Measurements from ENCODE around the gene SPACDR.

- no peak for TF ChIP-seq SP1 (IDR thresholded peaks at IDR 0.05)
- TF ChIP-seq ZNF384 (IDR thresholded peaks at IDR 0.05): no peak
- no peak for TF ChIP-seq ARNT (IDR thresholded peaks at IDR 0.05)
- TF ChIP-seq FOXK2 (IDR thresholded peaks at IDR 0.05): no peak
- TF ChIP-seq BHLHE40 (IDR thresholded peaks at IDR 0.05; ENCODE audit: borderline replicate concordance): no peak
- TF ChIP-seq NFRKB (IDR thresholded peaks at IDR 0.05): no peak
- no peak for TF ChIP-seq PKNOX1 (IDR thresholded peaks at IDR 0.05)
- no peak for TF ChIP-seq HDGF (IDR thresholded peaks at IDR 0.05; ENCODE audit: borderline replicate concordance)
- no peak for TF ChIP-seq TARDBP (IDR thresholded peaks at IDR 0.05)
- TF ChIP-seq FOXM1 (IDR thresholded peaks at IDR 0.05; ENCODE audit: borderline replicate concordance): no peak
- TF ChIP-seq ELF4 (IDR thresholded peaks at IDR 0.05): no peak
- TF ChIP-seq FOXA1 (IDR thresholded peaks at IDR 0.05): no peak
These were observed 13.8 kb upstream of the SPACDR start for GRCh38 chr7:100477871-100478267.

Measured in HEK293T (cell line).